GM21786 (cell line): ENCODE results near the gene RASGRP3.

Experiments used
- ATAC-seq: cut with Tn5 transposase; IDR thresholded peaks from one replicate; pipeline ENCODE4 v1.9.1; 2021; ENCODE audit not compliant: unreplicated experiment

Gene RASGRP3

DNA sequence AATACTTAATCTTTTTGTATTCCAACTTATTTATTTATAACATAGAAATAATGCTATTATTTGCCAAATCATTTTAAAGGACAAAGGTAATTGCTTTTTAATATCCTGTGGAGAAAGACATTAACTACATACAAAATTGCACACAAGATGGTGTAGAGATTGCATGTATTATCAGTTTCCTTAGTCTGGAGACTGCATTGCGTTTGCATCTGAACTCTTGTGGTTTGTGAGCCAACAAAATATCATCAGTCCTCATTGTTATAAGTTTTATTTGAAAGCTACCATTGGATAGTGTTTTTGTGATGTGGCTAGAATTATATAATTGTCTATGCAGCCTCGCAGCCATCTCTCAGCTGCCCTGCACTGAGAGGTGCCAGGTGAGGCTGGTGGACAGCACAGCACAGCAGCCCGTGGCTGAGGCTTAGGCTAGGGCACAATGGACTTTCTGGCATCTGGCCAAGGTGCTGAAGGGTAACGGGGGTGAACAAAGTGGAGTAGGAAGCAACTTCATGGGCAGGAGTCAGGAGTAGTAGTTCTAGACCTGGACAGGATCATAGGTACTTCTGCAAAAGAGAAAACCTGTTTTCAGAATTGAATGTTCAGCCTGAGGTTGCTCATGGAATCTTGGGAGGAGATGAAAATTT lies 15.1 kb downstream of the RASGRP3 start:
- ATAC-seq = no peak

DNA sequence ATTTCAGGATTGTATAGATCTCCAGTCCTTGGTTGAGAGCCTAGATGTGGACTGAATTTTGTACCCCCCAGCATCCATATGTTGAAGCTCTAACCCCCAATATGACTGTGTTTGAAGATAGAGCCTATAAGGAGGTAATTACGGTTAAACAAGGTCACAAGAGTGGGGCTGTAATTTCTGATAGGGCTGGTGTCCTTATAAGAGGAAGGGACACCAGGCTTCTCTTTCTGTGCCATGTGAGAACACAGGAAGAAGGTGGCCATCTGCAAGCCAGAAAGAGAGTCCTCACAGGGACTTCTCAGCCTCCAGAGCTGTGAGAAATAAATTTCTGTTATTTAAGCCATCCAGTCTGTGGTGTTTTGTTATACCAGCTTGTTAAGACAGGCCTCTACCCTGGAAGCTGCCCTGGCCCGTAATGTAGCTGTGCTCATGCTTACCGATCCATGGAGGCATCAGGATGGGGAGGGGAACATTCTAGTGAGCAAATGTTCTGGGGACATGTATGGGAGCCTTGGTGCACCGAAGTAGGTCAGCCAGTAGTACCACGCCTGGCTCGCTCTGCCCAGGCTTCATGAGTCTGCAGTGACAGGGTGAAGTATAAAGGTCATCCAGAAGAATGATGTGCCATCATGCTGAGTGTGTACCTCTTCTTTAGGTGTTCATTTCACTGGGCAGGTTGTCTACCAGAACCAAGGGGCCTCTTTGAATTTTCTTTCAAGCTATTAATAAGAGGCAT lies 16.1 kb downstream of the RASGRP3 start:
- ATAC-seq = no peak

- ATAC-seq = peak; percentile 44
Observed at GRCh38 chr2:33494155-33494779, 17.8 kb downstream of the RASGRP3 start.

DNA sequence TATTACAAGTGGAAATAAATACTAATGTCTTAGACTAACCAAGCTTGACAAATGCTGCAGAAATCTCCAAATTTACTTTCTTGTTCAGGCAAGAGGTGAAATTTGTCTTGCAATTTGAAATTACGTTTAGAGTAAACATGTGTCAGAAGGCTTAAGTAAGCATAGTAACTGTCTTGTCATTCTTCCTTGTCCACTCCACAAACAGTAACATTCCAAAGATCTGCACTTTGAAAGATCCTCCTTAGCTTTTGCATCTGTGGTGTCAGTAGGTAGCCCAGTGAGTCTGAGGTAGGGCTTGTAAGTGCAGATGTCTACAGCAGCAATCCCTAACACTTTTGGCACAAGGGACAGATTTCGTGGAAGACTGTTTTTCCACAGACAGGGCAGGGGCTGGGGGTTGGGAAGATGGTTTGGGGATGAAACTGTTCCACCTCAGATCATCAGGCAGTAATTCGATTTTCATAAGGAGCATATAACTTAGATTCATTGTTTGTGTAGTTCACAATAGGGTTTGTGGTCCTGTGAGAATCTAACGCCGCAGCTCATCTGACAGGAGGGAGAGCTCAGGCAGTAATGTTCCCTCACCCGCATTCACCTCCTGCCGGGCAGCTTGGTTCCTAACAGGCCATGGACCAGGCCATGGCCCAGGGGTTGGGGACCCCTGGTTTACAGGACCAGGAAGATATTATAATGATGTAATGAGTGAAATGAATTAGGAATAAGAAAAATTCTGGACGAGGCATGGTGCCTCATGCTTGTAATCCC lies 18.6 kb downstream of the RASGRP3 start:
- no peak for ATAC-seq

DNA sequence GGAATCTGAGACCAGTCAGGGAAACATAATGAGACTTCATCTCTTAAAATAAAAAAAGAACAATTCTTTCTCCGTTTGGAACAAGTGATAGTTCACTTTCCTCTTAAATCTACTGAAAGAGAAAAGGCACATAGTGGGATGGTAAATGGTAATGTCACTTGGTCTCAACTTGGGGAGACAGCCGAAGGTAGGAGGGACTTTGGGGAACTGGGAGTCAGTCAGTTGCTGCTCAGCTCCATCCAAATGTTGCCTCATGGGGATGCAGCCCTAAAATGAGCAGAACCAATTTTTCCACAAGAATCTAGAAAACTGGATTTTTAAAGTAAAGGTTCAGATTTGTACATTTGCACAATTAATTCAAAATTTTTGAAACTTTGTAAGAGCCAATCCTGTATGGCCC lies 19.2 kb downstream of the RASGRP3 start:
- no peak for ATAC-seq

DNA sequence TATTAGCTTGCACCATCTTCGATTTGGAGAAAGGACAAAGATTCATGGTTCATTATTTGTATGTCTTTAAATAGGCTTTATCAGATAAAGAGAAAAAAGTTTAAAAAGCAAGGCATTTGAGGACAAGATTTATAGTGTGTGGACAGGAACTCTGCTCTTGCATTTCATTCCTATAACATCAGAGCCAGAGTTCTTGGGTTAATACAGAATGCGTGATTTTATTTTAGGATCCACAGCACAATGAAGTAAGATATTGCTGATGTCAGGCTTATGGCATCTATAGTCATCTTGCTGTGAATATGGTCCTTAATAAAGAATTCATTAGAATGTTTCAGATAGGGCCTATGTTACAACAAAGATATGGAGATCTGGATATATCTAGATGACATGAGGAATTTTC lies 19.7 kb downstream of the RASGRP3 start:
- no peak for ATAC-seq

DNA sequence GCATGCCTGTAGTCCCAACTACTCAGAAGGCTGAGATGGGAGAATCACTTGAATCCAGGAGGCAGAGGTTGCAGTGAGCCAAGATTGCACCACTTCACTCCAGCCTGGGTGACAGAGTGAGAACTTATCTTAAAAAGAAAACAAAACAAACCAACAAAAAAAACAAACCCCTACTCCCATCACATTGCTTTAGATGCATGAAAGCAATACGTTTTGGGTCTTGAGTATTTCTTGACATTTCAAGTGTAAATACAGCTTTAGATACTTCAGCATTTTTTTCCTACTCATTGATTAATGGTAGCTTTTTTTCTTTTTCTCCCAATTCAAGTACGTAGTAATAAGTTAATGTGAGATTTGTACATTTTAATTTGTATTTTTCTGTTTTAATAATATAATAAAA lies 20.3 kb downstream of the RASGRP3 start:
- ATAC-seq = no peak

- ATAC-seq = peak; percentile 44
Observed at GRCh38 chr2:33497221-33497650, 20.8 kb downstream of the RASGRP3 start.

GRCh38 chr2:33498291-33498956 lies 22.0 kb downstream of the RASGRP3 start:
- peak; percentile 32 for ATAC-seq

DNA sequence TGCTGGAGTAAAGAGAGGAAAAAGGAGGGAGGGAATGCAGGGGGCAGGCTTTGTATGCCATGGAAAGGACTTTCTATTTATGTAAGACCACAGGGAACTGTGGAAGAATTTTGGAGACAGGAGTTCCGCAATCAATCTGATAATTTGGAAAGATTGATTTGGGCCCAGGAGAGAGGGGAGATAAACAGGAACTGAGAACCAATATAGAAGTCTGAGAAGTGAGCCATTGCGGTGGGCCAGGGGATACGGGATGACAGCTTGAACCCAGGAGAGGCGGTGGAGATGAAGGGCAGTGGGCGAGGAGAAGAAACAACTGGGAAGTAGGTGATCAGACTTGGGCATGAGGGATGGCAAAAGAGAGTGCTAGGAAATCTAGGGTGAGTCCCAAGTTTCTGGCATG lies 23.7 kb downstream of the RASGRP3 start:
- no peak for ATAC-seq

- no peak for ATAC-seq
Observed at GRCh38 chr2:33502025-33502424, 25.6 kb downstream of the RASGRP3 start.

- ATAC-seq = no peak
Observed at GRCh38 chr2:33503002-33503401, 26.6 kb downstream of the RASGRP3 start.

DNA sequence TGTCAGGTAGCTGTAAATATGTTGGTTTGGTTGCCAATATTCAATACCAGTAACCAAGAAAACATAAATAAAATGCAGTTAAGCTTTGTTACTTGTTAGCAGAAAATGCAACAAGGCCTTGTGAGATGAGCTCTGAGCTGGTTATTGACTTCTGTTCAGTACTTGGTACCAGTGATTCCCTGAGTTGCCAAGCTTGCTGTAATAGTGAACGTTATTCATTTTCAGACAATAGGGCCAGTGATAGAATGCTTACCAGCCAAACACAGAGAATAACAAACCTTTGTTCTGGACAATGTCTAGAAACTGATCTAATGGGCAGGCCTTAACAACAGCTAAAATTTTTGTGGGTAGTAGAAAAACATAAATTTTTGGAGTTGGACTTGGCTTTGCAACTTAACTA lies 29.5 kb downstream of the RASGRP3 start:
- ATAC-seq = no peak

DNA sequence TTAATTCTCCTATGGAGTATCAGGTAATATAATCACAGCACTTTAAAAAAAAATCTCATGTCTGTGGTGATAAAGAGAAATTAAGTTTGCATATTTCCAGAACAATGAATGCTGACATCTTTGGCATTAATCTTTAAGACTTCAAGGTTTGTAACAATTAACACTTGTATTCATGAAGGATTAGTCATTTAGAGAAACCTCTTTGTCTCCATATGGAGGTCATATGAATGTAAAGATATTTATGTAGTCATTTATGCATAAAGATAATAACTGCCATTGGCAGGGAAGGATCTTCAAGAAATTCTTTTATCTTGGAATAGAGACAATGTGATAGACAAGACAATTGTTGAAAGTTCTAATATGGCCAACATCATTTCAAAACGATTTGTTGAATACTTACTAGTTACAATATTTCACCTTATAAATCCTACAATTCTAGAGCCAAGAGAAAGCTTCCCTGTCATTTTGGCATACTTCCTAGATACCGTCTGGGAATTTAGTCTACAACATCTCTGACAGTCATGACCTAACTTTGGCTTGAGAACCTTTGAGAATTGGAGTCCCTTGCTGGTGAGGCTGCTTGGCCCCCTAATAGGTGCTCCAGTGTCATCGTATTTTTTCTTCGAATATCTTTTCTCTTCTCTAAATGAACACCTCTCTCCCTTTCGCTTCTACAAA lies 33.6 kb downstream of the RASGRP3 start:
- ATAC-seq = no peak

GRCh38 chr2:33510586-33510968 lies 34.1 kb downstream of the RASGRP3 start:
- no peak for ATAC-seq

DNA sequence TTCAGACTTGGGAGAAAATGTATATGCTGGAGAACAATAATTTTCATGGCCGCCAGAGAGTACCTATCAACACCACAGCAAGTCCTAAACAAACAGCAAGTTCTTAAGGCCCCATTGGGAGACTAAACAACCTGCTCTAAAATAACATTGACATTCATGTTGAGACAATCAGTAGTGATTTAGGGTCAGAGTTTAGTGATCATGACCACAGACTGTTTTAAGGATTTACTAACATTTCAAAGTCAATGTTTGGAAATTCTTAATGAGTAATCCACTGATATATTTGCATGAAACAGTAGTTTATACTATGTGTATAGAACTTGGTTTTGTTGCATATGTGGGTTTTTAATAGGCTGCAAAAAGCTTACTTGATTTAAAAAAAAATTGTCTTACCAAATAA lies 34.7 kb downstream of the RASGRP3 start:
- ATAC-seq = no peak

- ATAC-seq = no peak
Observed at GRCh38 chr2:33512112-33512511, 35.7 kb downstream of the RASGRP3 start.

DNA sequence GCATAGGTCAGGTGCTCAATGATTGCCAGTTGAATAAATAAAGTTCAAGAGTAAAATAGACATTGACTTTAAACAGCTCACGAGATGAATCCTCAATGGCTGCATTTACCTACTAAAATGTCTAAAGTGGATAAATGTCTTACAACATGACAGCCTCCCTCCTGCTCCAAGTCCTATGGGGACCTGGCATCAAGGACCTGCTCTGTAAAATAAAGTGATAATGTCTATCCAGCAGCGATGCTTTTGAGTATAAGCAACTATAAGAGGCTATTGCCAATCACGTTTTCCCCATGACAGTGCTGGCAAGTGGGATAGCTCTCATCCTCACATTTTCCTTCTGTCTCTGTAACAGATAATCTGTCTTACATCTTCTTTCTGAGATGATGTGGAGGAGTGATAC lies 37.0 kb downstream of the RASGRP3 start:
- ATAC-seq = no peak

DNA sequence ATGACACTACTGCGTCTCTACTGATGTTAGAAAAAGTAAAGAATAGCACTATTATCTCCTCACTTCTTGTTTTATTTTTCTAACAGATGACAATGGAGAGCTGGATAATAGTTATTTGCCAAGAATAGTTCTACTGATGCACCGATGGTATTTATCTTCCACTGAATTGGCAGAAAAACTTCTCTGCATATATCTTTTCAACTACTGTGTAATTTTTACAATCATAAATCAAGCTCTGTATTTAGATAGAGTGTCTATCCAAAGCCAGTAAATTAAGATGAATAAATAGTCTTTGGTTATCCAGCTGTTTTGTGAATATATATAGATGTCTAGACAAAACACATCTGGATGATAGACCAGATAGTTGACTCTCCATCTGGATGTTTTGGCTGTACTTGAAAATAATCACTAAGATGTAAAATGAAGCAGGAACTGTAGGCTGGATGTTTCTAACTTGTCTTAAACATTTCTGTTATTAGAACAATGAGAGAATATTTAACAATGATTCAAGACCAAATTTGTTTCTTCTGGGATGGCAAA lies 40.1 kb downstream of the RASGRP3 start:
- no peak for ATAC-seq

GRCh38 chr2:33518200-33518599 lies 41.8 kb downstream of the RASGRP3 start:
- ATAC-seq = no peak
